ENCODE results near the gene ZSWIM8.

GRCh38 chr10:73786512-73786885 lies 1.1 kb downstream of the ZSWIM8 start:
- no peak for TF ChIP-seq POLR2A (IDR thresholded peaks at IDR 0.05; ENCODE audit: low read depth, low read length)
- TF ChIP-seq POLR2AphosphoS5 (IDR thresholded peaks at IDR 0.05; ENCODE audit: low read depth, low read length) = no peak
- TF ChIP-seq TAF1 (IDR thresholded peaks at IDR 0.05; ENCODE audit: low read depth, low read length) = no peak
- TF ChIP-seq PAX5 (IDR thresholded peaks at IDR 0.05; ENCODE audit: insufficient read depth, low read length, severe bottlenecking) = no peak
- TF ChIP-seq POU2F2 (IDR thresholded peaks at IDR 0.05; ENCODE audit: low read depth, low read length) = no peak

Measured in GM12891 (cell line).